Ishikawa (cell line): Measurements from ENCODE around the gene ARFRP1.

ENCODE experiments used
- CEBPB ChIP-seq: IDR thresholded peaks from 2 replicates; pipeline ENCODE4 v1.6.1; 2012
- EGR1 ChIP-seq: IDR thresholded peaks from 2 replicates; pipeline ENCODE4 v1.6.1; 2012
- RAD21 ChIP-seq: IDR thresholded peaks from 2 replicates; pipeline ENCODE4 v1.6.1; 2012; ENCODE audit warnings: low read depth

DNA sequence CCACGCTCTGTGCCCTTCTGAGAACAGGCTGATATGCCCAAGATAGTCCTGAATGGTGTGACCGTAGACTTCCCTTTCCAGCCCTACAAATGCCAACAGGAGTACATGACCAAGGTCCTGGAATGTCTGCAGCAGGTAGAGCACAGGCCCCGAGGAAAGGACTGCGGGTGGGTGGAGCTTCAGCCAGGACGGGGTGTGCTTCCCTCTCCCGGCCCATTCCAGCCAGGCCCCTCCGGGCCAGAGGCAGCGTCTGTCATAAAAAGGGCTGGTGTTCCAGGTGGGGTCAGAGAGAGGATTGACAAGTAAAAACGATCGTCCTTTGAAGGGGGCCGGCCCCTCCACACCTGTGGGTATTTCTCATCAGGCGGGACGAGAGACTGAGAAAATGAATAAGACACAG is 48.4 kb downstream of the ARFRP1 start:
- TF ChIP-seq CEBPB (no peak), EGR1 (no peak), RAD21 (no peak)
